WTC11 (cell line): ENCODE data around the gene ZNHIT1. TPM values are rescaled to one million over a fixed set of nuclear protein-coding genes. Genes with fewer than 3 reads are reported as not detected.

Experiments used
- ATAC-seq: fragments of 200-7000 bp; cut with Tn5 transposase; 2 replicates; pipeline ENCODE4 v1.10.0; 2021; ENCODE audit warnings: mild to moderate bottlenecking, moderate library complexity
- CTCF ChIA-PET: fragments of 300-600 bp; sonication (Branson Sonifier 250); formaldehyde crosslinking; loops from one replicate; lab custom pipeline; 2021; ENCODE audit warnings: antibody characterized with exemption; lab: Charles Lee
- POLR2A ChIA-PET: fragments of 350-600 bp; sonication (Branson Sonifier 250); formaldehyde crosslinking; loops from one replicate; lab custom pipeline; 2021; ENCODE audit warnings: antibody characterized with exemption; lab: Charles Lee
- DNase-seq: peaks from one replicate; pipeline ENCODE4 v3.0.0; 2021; ENCODE audit warnings: low spot score
- H3K27ac Mint-ChIP-seq: 2 replicates; pipeline ENCODE4 v1.8.0; 2021; ENCODE audit warnings: mixed read lengths
- H3K27me3 Mint-ChIP-seq: 2 replicates; pipeline ENCODE4 v1.8.0; 2021; ENCODE audit warnings: low read depth, mild to moderate bottlenecking, moderate library complexity, mixed read lengths
- H3K36me3 Mint-ChIP-seq: 2 replicates; pipeline ENCODE4 v1.8.0; 2021; ENCODE audit warnings: mixed read lengths
- H3K4me1 Mint-ChIP-seq: 2 replicates; pipeline ENCODE4 v1.8.0; 2022; ENCODE audit warnings: mixed read lengths
- H3K4me3 Mint-ChIP-seq: 2 replicates; pipeline ENCODE4 v1.8.0; 2021; ENCODE audit warnings: mild to moderate bottlenecking, moderate library complexity, mixed read lengths
- H3K9me3 Mint-ChIP-seq: 2 replicates; pipeline ENCODE4 v1.8.0; 2021; ENCODE audit warnings: mixed read lengths
- ARID4B ChIP-seq: sonication (generic); formaldehyde crosslinking; IDR thresholded peaks from 2 replicates; pipeline ENCODE4 v1.8.0; 2023; ENCODE audit warnings: missing genetic modification reagents, mild to moderate bottlenecking, borderline replicate concordance
- ATF3 ChIP-seq: sonication (generic); formaldehyde crosslinking; conservative IDR thresholded peaks from 2 replicates; pipeline ENCODE4 v1.8.1; 2022; ENCODE audit warnings: mild to moderate bottlenecking, missing genetic modification reagents
- EMX1 ChIP-seq: fragments of 250-450 bp; sonication (Bioruptor Pico); IDR thresholded peaks from 2 replicates; pipeline ENCODE4 v1.8.0; 2021; ENCODE audit warnings: mild to moderate bottlenecking
- FOXP4 ChIP-seq: sonication (generic); formaldehyde crosslinking; IDR thresholded peaks from 2 replicates; pipeline ENCODE4 v1.8.0; 2022; ENCODE audit warnings: mild to moderate bottlenecking, missing genetic modification reagents
- GRHL2 ChIP-seq: fragments of 250-450 bp; sonication (Bioruptor Pico); IDR thresholded peaks from 2 replicates; pipeline ENCODE4 v1.8.0; 2022; ENCODE audit warnings: mild to moderate bottlenecking, moderate library complexity; ENCODE audit not compliant: insufficient replicate concordance, severe bottlenecking
- NR3C1 ChIP-seq: sonication (generic); formaldehyde crosslinking; conservative IDR thresholded peaks from 2 replicates; pipeline ENCODE4 v1.8.1; 2023; ENCODE audit warnings: low read depth, mild to moderate bottlenecking, missing genetic modification reagents
- SOX15 ChIP-seq: fragments of 250-450 bp; sonication (Bioruptor Pico); IDR thresholded peaks from 2 replicates; pipeline ENCODE4 v1.9.0; 2021; ENCODE audit warnings: mild to moderate bottlenecking
- ZBTB21 ChIP-seq: sonication (generic); formaldehyde crosslinking; IDR thresholded peaks from 2 replicates; pipeline ENCODE4 v1.8.1; 2023; ENCODE audit warnings: mild to moderate bottlenecking, missing genetic modification reagents, borderline replicate concordance
- ZNF416 ChIP-seq: fragments of 250-450 bp; sonication (Bioruptor Pico); IDR thresholded peaks from 2 replicates; pipeline ENCODE4 v1.9.0; 2021; ENCODE audit warnings: mild to moderate bottlenecking, inconsistent platforms
- ZNF671 ChIP-seq: fragments of 250-450 bp; sonication (Bioruptor Pico); IDR thresholded peaks from 2 replicates; pipeline ENCODE4 v1.8.0; 2021; ENCODE audit warnings: mild to moderate bottlenecking
- ZSCAN18 ChIP-seq: fragments of 250-450 bp; sonication (Bioruptor Pico); IDR thresholded peaks from 2 replicates; pipeline ENCODE4 v2.1.2; 2022; ENCODE audit warnings: mild to moderate bottlenecking, moderate library complexity
- total RNA-seq: library from RNA; stranded (reverse); gene quantifications from 3 replicates; pipeline ENCODE4 v1.2.3, GENCODE V29; 2021

Gene ZNHIT1
- total RNA-seq, 1 experiment from 2014 or later: 63.9 TPM

GRCh38 chr7:101207459-101207858, 10.5 kb upstream of the ZNHIT1 start (continued):
- no peak for TF ChIP-seq FOXP4 (CRISPR knock-in tag)
- TF ChIP-seq, all 79 proteins: peak for 0

- Mint-ChIP-seq H3K27me3 (no peaks in the 10 kb centered on the region), H3K4me3 (no peak overlapping the region), H3K9me3 (no peaks in the 10 kb centered on the region), H3K4me1 (no peaks in the 10 kb centered on the region; the same call in 1 of the 2 replicates), H3K36me3 (peaks cover 3% of the 10 kb centered on the region; the same call in 1 of the 2 replicates), H3K27ac (peak overlapping the region; percentile 74)
- no peak for DNase-seq
- POLR2A ChIA-PET: no interaction called here
- CTCF ChIA-PET: interaction anchor here (0.7 to 1.0 kb wide), 3 partner anchors 9 to 114 kb away, joined by 3 read pairs; partner anchors contain the start of gene ZNHIT1
- TF ChIP-seq ZBTB21 (CRISPR knock-in tag) (no peak), NR3C1 (CRISPR knock-in tag) (no peak), ZSCAN18 (no peak), FOXP4 (CRISPR knock-in tag) (no peak), ARID4B (CRISPR knock-in tag) (no peak), EMX1 (no peak), GRHL2 (CRISPR knock-in tag) (no peak), ATF3 (CRISPR knock-in tag) (no peak), ZNF671 (CRISPR knock-in tag) (no peak), ZNF416 (CRISPR knock-in tag) (no peak)
- ATAC-seq: no peak
Observed at GRCh38 chr7:101208794-101209193, 9.2 kb upstream of the ZNHIT1 start.

GRCh38 chr7:101210143-101210542, 7.8 kb upstream of the ZNHIT1 start:
- Mint-ChIP-seq H3K4me1 (no peaks in the 10 kb centered on the region), H3K4me3 (no peak overlapping the region), H3K9me3 (no peaks in the 10 kb centered on the region), H3K36me3 (peaks cover 3% of the 10 kb centered on the region; the same call in 1 of the 2 replicates), H3K27ac (no peak overlapping the region), H3K27me3 (no peaks in the 10 kb centered on the region)
- TF ChIP-seq SOX15 (CRISPR knock-in tag): no peak
- ChIA-PET CTCF (interaction anchor here (0.7 to 3.7 kb wide), 2 partner anchors 17 to 73 kb away, joined by 4 to 16 read pairs; no protein-coding TSS in a partner anchor), POLR2A (no interaction called here)
- ATAC-seq (no peak), DNase-seq (no peak)
